Trophoblast cell (in vitro differentiated cells and primary cell): ENCODE results near the gene PRDM1.

Experiments
- DNase-seq, 2 donors: peaks; one replicate each; pipeline ENCODE4 v3.0.0-alpha.2; 2016
- H2AFZ ChIP-seq: 2 replicates; pipeline ENCODE4 v1.6.1; 2013; ENCODE audit warnings: low read length, moderate library complexity, mild to moderate bottlenecking; ENCODE audit not compliant: insufficient read depth, poor library complexity
- H2AK5ac ChIP-seq: 2 replicates; pipeline ENCODE4 v1.6.1; 2013; ENCODE audit warnings: mild to moderate bottlenecking, low read length
- H2BK120ac ChIP-seq: 2 replicates; pipeline ENCODE4 v1.6.1; 2013; ENCODE audit warnings: low read length, mild to moderate bottlenecking, moderate library complexity; ENCODE audit not compliant: insufficient read depth, poor library complexity
- H2BK12ac ChIP-seq: 2 replicates; pipeline ENCODE4 v1.6.1; 2013; ENCODE audit warnings: mild to moderate bottlenecking, low read length, moderate library complexity
- H2BK5ac ChIP-seq: 2 replicates; pipeline ENCODE4 v1.6.1; 2013; ENCODE audit warnings: low read length, low read depth, moderate library complexity, mild to moderate bottlenecking; ENCODE audit not compliant: poor library complexity
- H3K14ac ChIP-seq: 2 replicates; pipeline ENCODE4 v1.6.1; 2013; ENCODE audit warnings: mild to moderate bottlenecking, low read length
- H3K18ac ChIP-seq: 2 replicates; pipeline ENCODE4 v1.6.1; 2013; ENCODE audit warnings: mild to moderate bottlenecking, low read length
- H3K23ac ChIP-seq: 2 replicates; pipeline ENCODE4 v1.6.1; 2013; ENCODE audit warnings: low read length
- H3K27ac ChIP-seq: 2 replicates; pipeline ENCODE4 v1.5.1; 2013; ENCODE audit warnings: low read depth, mild to moderate bottlenecking, inconsistent platforms, low read length, moderate library complexity
- H3K27me3 ChIP-seq: 2 replicates; pipeline ENCODE4 v1.6.1; 2013; ENCODE audit warnings: inconsistent platforms, mild to moderate bottlenecking, low read length, moderate library complexity; ENCODE audit not compliant: insufficient read depth
- H3K36me3 ChIP-seq, 2 experiments: 1 replicate in 1 of 2; 2 replicates in 1 of 2; pipeline ENCODE4 v1.6.1; 2013; ENCODE audit warnings: low read length in 2 of 2, mild to moderate bottlenecking in 2 of 2, moderate library complexity in 1 of 2; ENCODE audit not compliant: insufficient read depth in 2 of 2, control insufficient read depth in 1 of 2
- H3K4ac ChIP-seq: 2 replicates; pipeline ENCODE4 v1.6.1; 2013; ENCODE audit warnings: low read depth, mild to moderate bottlenecking, low read length, moderate library complexity
- H3K4me1 ChIP-seq, 2 experiments: 1 replicate in 1 of 2; 2 replicates in 1 of 2; pipeline ENCODE4 v1.6.1; 2013; ENCODE audit warnings: low read length in 2 of 2, mild to moderate bottlenecking in 2 of 2, moderate library complexity in 1 of 2; ENCODE audit not compliant: insufficient read depth in 2 of 2, control insufficient read depth in 1 of 2
- H3K4me2 ChIP-seq: 2 replicates; pipeline ENCODE4 v1.6.1; 2013; ENCODE audit warnings: inconsistent platforms, mild to moderate bottlenecking, low read length, moderate library complexity
- H3K4me3 ChIP-seq: 2 replicates; pipeline ENCODE4 v1.5.1; 2013; ENCODE audit warnings: mild to moderate bottlenecking, low read depth, low read length, inconsistent platforms
- H3K79me1 ChIP-seq: one replicate; pipeline ENCODE4 v1.6.1; 2013; ENCODE audit warnings: low read length
- H3K79me2 ChIP-seq: 2 replicates; pipeline ENCODE4 v1.6.1; 2013; ENCODE audit warnings: low read length, mild to moderate bottlenecking; ENCODE audit not compliant: control insufficient read depth, insufficient read depth, poor library complexity
- H3K9ac ChIP-seq: 2 replicates; pipeline ENCODE4 v1.6.1; 2013; ENCODE audit warnings: mild to moderate bottlenecking, low read length
- H3K9me3 ChIP-seq: 2 replicates; pipeline ENCODE4 v1.6.1; 2013; ENCODE audit warnings: low read depth, mild to moderate bottlenecking, control low read depth, inconsistent platforms, low read length; ENCODE audit not compliant: insufficient read depth
- H4K12ac ChIP-seq: 2 replicates; pipeline ENCODE4 v1.6.1; 2013; ENCODE audit warnings: low read depth, mild to moderate bottlenecking, low read length, moderate library complexity
- H4K8ac ChIP-seq: 2 replicates; pipeline ENCODE4 v1.6.1; 2013; ENCODE audit warnings: low read depth, mild to moderate bottlenecking, low read length, moderate library complexity
- H4K91ac ChIP-seq: one replicate; pipeline ENCODE4 v1.6.1; 2013; ENCODE audit warnings: low read depth, mild to moderate bottlenecking, low read length, moderate library complexity
- WGBS: extraction: QIAGEN DNeasy Blood & Tissue Kit; methylation state at CpG from one replicate; pipeline ENCODE4 v1.1.7; 2013; ENCODE audit warnings: missing lambda C conversion rate; ENCODE audit not compliant: insufficient read length, insufficient coverage; ENCODE audit errors: extremely low coverage; 5-methylcytosine and 5-hydroxymethylcytosine counted together

Gene PRDM1

GRCh38 chr6:106145144-106145543, 59.0 kb downstream of the PRDM1 start:
- Histone ChIP-seq H3K27me3 (no peaks in the 10 kb centered on the region), H3K4me3 (no peak overlapping the region), H3K4ac (no peak overlapping the region), H4K91ac (no peak overlapping the region), H2BK120ac (no peak overlapping the region), H3K14ac (no peak overlapping the region), H3K27ac (no peak overlapping the region), H3K18ac (no peak overlapping the region), H3K79me2 (no peaks in the 10 kb centered on the region), H3K79me1 (no peaks in the 10 kb centered on the region), H2AK5ac (no peak overlapping the region), H3K9me3 (no peaks in the 10 kb centered on the region), H3K23ac (no peak overlapping the region), H3K36me3 (no peaks in the 10 kb centered on the region), H2BK12ac (no peak overlapping the region), H4K12ac (no peak overlapping the region), H3K4me2 (no peak overlapping the region), H3K4me1 (peaks cover 0 to 2% of the 10 kb centered on the region in 2 experiments), H3K9ac (no peak overlapping the region), H2AFZ (no peak overlapping the region), H4K8ac (no peak overlapping the region), H2BK5ac (no peak overlapping the region)
- no CpG with 5 or more reads among the region's 4 CpGs for WGBS
- DNase-seq, result no peak

GRCh38 chr6:106145741-106146227, 59.6 kb downstream of the PRDM1 start:
- no peak overlapping the region for H3K14ac ChIP-seq
- no CpG with 5 or more reads among the region's 7 CpGs for WGBS
- H3K18ac ChIP-seq, result no peak overlapping the region
- H3K4me1 ChIP-seq, result peaks cover 0 to 2% of the 10 kb centered on the region in 2 experiments
- H4K12ac ChIP-seq, result no peak overlapping the region
- no peak overlapping the region for H3K9ac ChIP-seq
- H3K36me3 ChIP-seq, result no peaks in the 10 kb centered on the region
- no peak overlapping the region for H3K4me2 ChIP-seq
- DNase-seq, result no peak
- no peaks in the 10 kb centered on the region for H3K79me2 ChIP-seq
- no peak overlapping the region for H2AK5ac ChIP-seq
- no peaks in the 10 kb centered on the region for H3K9me3 ChIP-seq
- H3K4me3 ChIP-seq, result no peak overlapping the region
- H2BK12ac ChIP-seq, result no peak overlapping the region
- no peak overlapping the region for H3K27ac ChIP-seq
- no peak overlapping the region for H2BK120ac ChIP-seq
- no peaks in the 10 kb centered on the region for H3K27me3 ChIP-seq
- no peak overlapping the region for H3K4ac ChIP-seq
- no peak overlapping the region for H2AFZ ChIP-seq
- no peak overlapping the region for H4K91ac ChIP-seq
- H3K79me1 ChIP-seq, result no peaks in the 10 kb centered on the region
- no peak overlapping the region for H3K23ac ChIP-seq
- no peak overlapping the region for H4K8ac ChIP-seq
- no peak overlapping the region for H2BK5ac ChIP-seq

GRCh38 chr6:106146852-106147351, 60.8 kb downstream of the PRDM1 start:
- H2AFZ ChIP-seq, result no peak overlapping the region
- H3K27me3 ChIP-seq, result no peaks in the 10 kb centered on the region
- no peak for DNase-seq
- no CpG with 5 or more reads among the region's 2 CpGs for WGBS
- H3K4me3 ChIP-seq, result no peak overlapping the region
- no peak overlapping the region for H3K14ac ChIP-seq
- no peaks in the 10 kb centered on the region for H3K9me3 ChIP-seq
- H2BK5ac ChIP-seq, result no peak overlapping the region
- H3K23ac ChIP-seq, result no peak overlapping the region
- no peak overlapping the region for H2BK120ac ChIP-seq
- no peak overlapping the region for H4K8ac ChIP-seq
- H3K79me1 ChIP-seq, result no peaks in the 10 kb centered on the region
- H2AK5ac ChIP-seq, result no peak overlapping the region
- H3K27ac ChIP-seq, result no peak overlapping the region
- no peaks in the 10 kb centered on the region for H3K79me2 ChIP-seq
- H3K36me3 ChIP-seq, result no peaks in the 10 kb centered on the region
- no peak overlapping the region for H3K4me2 ChIP-seq
- H4K12ac ChIP-seq, result no peak overlapping the region
- no peak overlapping the region for H2BK12ac ChIP-seq
- no peak overlapping the region for H3K18ac ChIP-seq
- H3K4me1 ChIP-seq, result peaks cover 0 to 2% of the 10 kb centered on the region in 2 experiments
- no peak overlapping the region for H3K4ac ChIP-seq
- H4K91ac ChIP-seq, result no peak overlapping the region
- H3K9ac ChIP-seq, result no peak overlapping the region

GRCh38 chr6:106147476-106147875, 61.3 kb downstream of the PRDM1 start:
- Histone ChIP-seq H3K9ac (no peak overlapping the region), H2BK5ac (no peak overlapping the region), H4K12ac (no peak overlapping the region), H3K4me3 (no peak overlapping the region), H3K79me1 (no peaks in the 10 kb centered on the region), H3K14ac (no peak overlapping the region), H3K36me3 (no peaks in the 10 kb centered on the region), H2AK5ac (no peak overlapping the region), H2BK12ac (no peak overlapping the region), H3K9me3 (no peaks in the 10 kb centered on the region), H3K4me2 (no peak overlapping the region), H3K27ac (no peak overlapping the region), H2AFZ (no peak overlapping the region), H3K4ac (no peak overlapping the region), H3K18ac (no peak overlapping the region), H3K4me1 (peaks cover 0 to 2% of the 10 kb centered on the region in 2 experiments), H4K91ac (no peak overlapping the region), H3K23ac (no peak overlapping the region), H2BK120ac (no peak overlapping the region), H3K79me2 (no peaks in the 10 kb centered on the region), H3K27me3 (no peaks in the 10 kb centered on the region), H4K8ac (no peak overlapping the region)
- no peak for DNase-seq
- no CpG with 5 or more reads among the region's 2 CpGs for WGBS
